Thyroid gland (tissue), 4 donors: ENCODE data around the gene MTUS2. TPM values are rescaled to one million over a fixed set of nuclear protein-coding genes. Genes with fewer than 3 reads are reported as not detected.

Experiments used
- DNase-seq, 2 donors: peaks; one replicate each; pipeline ENCODE4 v3.0.0-alpha.2; 2019
- H3K27ac ChIP-seq, 3 donors: fragments of 200-600 bp; sonication (generic); 1 replicate in 2 of 3; 2 replicates in 1 of 3; pipeline ENCODE4 v1.5.1; 2016 to 2019; ENCODE audit warnings: mild to moderate bottlenecking in 1 of 3, moderate library complexity in 1 of 3
- H3K27me3 ChIP-seq: fragments of 200-600 bp; sonication (generic); one replicate; pipeline ENCODE4 v1.5.1; 2019
- H3K36me3 ChIP-seq, 2 donors: fragments of 200-600 bp; sonication (generic); one replicate each; pipeline ENCODE4 v1.5.1; 2016 to 2019
- H3K4me1 ChIP-seq, 2 donors: fragments of 200-600 bp; sonication (generic); one replicate each; pipeline ENCODE4 v1.5.1; 2017 to 2019
- H3K4me3 ChIP-seq, 3 donors: fragments of 200-600 bp; sonication (generic); replicated peaks in 1 of 3; 1 replicate in 2 of 3; 2 replicates in 1 of 3; pipeline ENCODE4 v1.5.1; 2016; ENCODE audit warnings: mild to moderate bottlenecking in 1 of 3
- H3K9me3 ChIP-seq: fragments of 200-600 bp; sonication (generic); one replicate; pipeline ENCODE4 v1.5.1; 2017
- CTCF ChIP-seq, 6 experiments: fragments of 200-600 bp in 3 of 6; fragments of 450-650 bp in 3 of 6; sonication (generic) in 3 of 6; IDR thresholded peaks; one replicate each; pipeline ENCODE4 v1.5.1; 2016 to 2019; ENCODE audit warnings: antibody characterized with exemption in 6 of 6, mild to moderate bottlenecking in 2 of 6, inconsistent platforms in 1 of 6, moderate library complexity in 1 of 6
- POLR2A ChIP-seq, 2 donors: fragments of 450-650 bp; IDR thresholded peaks; one replicate each; pipeline ENCODE4 v1.6.1; 2017; ENCODE audit warnings: antibody characterized with exemption in 2 of 2, mild to moderate bottlenecking in 2 of 2, moderate library complexity in 1 of 2
- WGBS, 2 donors: methylation state at CpG; one replicate each; pipeline ENCODE4 v1.1.5; 2017; 5-methylcytosine and 5-hydroxymethylcytosine counted together
- intact Hi-C: fragments of 100-400 bp; cut with DNase I; formaldehyde crosslinking; loops from one replicate; pipeline ENCODE4 v1.15.1; 2023
- total RNA-seq, 4 donors: library from RNA; depleted of rRNA; stranded (reverse); fragments of >200 nt; gene quantifications; one replicate each; pipeline ENCODE4 v1.2.3, GENCODE V29; 2016

MTUS2 gene
- total RNA-seq, 4 donors from 2014 or later: 0.98 to 1.5 (median 1.1) TPM

GRCh38 chr13:29396446-29396845 is 576.3 kb downstream of the MTUS2 start:
- H3K27me3 ChIP-seq: no peaks in the 10 kb centered on the region
- H3K9me3 ChIP-seq: no peaks in the 10 kb centered on the region
- no peak overlapping the region for H3K4me3 ChIP-seq
- H3K36me3 ChIP-seq: no peaks in the 10 kb centered on the region
- intact Hi-C loops: no loop called here
- 88 to 93% methylated on average over 2 of the region's 2 CpGs for WGBS, 2 donors
- DNase-seq: no peak
- H3K27ac ChIP-seq: no peak overlapping the region
- H3K4me1 ChIP-seq: no peaks in the 10 kb centered on the region
- TF ChIP-seq POLR2A (IDR thresholded peaks at IDR 0.05): no peak
- no peak for TF ChIP-seq CTCF (IDR thresholded peaks at IDR 0.05)

- 80 to 84% methylated on average over 3 of the region's 3 CpGs for WGBS, 2 donors
- intact Hi-C loops: no loop called here
- DNase-seq: no peak
These were observed 577.1 kb downstream of the MTUS2 start for GRCh38 chr13:29397265-29397664.

GRCh38 chr13:29402166-29402636 is 582.1 kb downstream of the MTUS2 start:
- Histone ChIP-seq H3K36me3 (no peaks in the 10 kb centered on the region), H3K27ac (no peak overlapping the region), H3K9me3 (no peaks in the 10 kb centered on the region), H3K27me3 (no peaks in the 10 kb centered on the region), H3K4me3 (no peak overlapping the region), H3K4me1 (no peaks in the 10 kb centered on the region)
- no peak for DNase-seq
- intact Hi-C loops: no loop called here
- WGBS, 2 donors: 59 to 60% methylated on average over 5 of the region's 5 CpGs
- TF ChIP-seq CTCF (IDR thresholded peaks at IDR 0.05) (no peak), POLR2A (IDR thresholded peaks at IDR 0.05) (no peak)

More at GRCh38 chr13:29397265-29397664, 577.1 kb downstream of the MTUS2 start:
- no peak overlapping the region for H3K27ac ChIP-seq
- H3K4me1 ChIP-seq: no peaks in the 10 kb centered on the region
- no peak overlapping the region for H3K4me3 ChIP-seq
- H3K9me3 ChIP-seq: no peaks in the 10 kb centered on the region
- H3K27me3 ChIP-seq: no peaks in the 10 kb centered on the region
- TF ChIP-seq POLR2A (IDR thresholded peaks at IDR 0.05): no peak
- TF ChIP-seq CTCF (IDR thresholded peaks at IDR 0.05): no peak
- H3K36me3 ChIP-seq: no peaks in the 10 kb centered on the region

- Histone ChIP-seq H3K27ac (no peak overlapping the region), H3K27me3 (no peaks in the 10 kb centered on the region), H3K4me1 (no peaks in the 10 kb centered on the region), H3K4me3 (no peak overlapping the region), H3K36me3 (no peaks in the 10 kb centered on the region), H3K9me3 (no peaks in the 10 kb centered on the region)
- TF ChIP-seq POLR2A (IDR thresholded peaks at IDR 0.05): no peak
- DNase-seq: no peak
- intact Hi-C loops: no loop called here
- 81 to 85% methylated on average over 8 of the region's 8 CpGs for WGBS, 2 donors
These were observed 585.3 kb downstream of the MTUS2 start for GRCh38 chr13:29405401-29405800.

- no peak overlapping the region for H3K4me3 ChIP-seq
- TF ChIP-seq CTCF (IDR thresholded peaks at IDR 0.05): no peak
- TF ChIP-seq POLR2A (IDR thresholded peaks at IDR 0.05): no peak
- intact Hi-C loops: no loop called here
- H3K4me1 ChIP-seq: no peaks in the 10 kb centered on the region
- WGBS, 2 donors: 98% methylated on average over 2 of the region's 2 CpGs
- H3K36me3 ChIP-seq: no peaks in the 10 kb centered on the region
- H3K27me3 ChIP-seq: no peaks in the 10 kb centered on the region
- no peak for DNase-seq
- H3K9me3 ChIP-seq: no peaks in the 10 kb centered on the region
- no peak overlapping the region for H3K27ac ChIP-seq
These were observed 591.3 kb downstream of the MTUS2 start for GRCh38 chr13:29411481-29411880.

- H3K27ac ChIP-seq: no peak overlapping the region
- 71 to 79% methylated on average over 3 of the region's 3 CpGs for WGBS, 2 donors
- DNase-seq: no peak
- intact Hi-C loops: no loop called here
- no peak for TF ChIP-seq POLR2A (IDR thresholded peaks at IDR 0.05)
- H3K27me3 ChIP-seq: no peaks in the 10 kb centered on the region
- no peaks in the 10 kb centered on the region for H3K9me3 ChIP-seq
- H3K4me1 ChIP-seq: no peaks in the 10 kb centered on the region
- no peak overlapping the region for H3K4me3 ChIP-seq
- H3K36me3 ChIP-seq: no peaks in the 10 kb centered on the region
These were observed 597.9 kb downstream of the MTUS2 start for GRCh38 chr13:29418026-29418425.
